ENCODE results near the gene DCDC2C. TPM values are rescaled to one million over a fixed set of nuclear protein-coding genes. Genes with fewer than 3 reads are reported as not detected.

Gene DCDC2C
- total RNA-seq, 1 experiment from 2014 or later: not detected

- ATAC-seq (no peak), DNase-seq (ENCODE audit: low read depth, low spot score) (no peak)
- intact Hi-C loops (cut with micrococcal nuclease; ENCODE audit: unreplicated experiment): no loop called here
- CTCF ChIA-PET: no interaction called here
- H3K4me3 ChIP-seq (ENCODE audit: low read depth in 2 of 2, low read length in 2 of 2): no peak overlapping the region
- no peaks in the 10 kb centered on the region for H3K4me1 ChIP-seq (ENCODE audit: control insufficient read depth, insufficient read depth, low read length)
- no peaks in the 10 kb centered on the region for H3K36me3 ChIP-seq (ENCODE audit: control insufficient read depth, insufficient read depth, low read length)
- in situ Hi-C loops (cut with HindIII; ENCODE audit: low pct_unique_long_range_greater_than_20kb, low sequenced_read_pairs): no loop called here
- no peaks in the 10 kb centered on the region for H3K9me3 ChIP-seq (ENCODE audit: control insufficient read depth, insufficient read depth, low read depth, low read length)
- TF ChIP-seq REST (IDR thresholded peaks at IDR 0.05; ENCODE audit: insufficient read depth in 1 of 2, low read depth in 2 of 2, low read length in 1 of 2): no peak
- no peak for TF ChIP-seq SIN3A (IDR thresholded peaks at IDR 0.05; ENCODE audit: borderline replicate concordance, insufficient read depth, low read depth, low read length)
- TF ChIP-seq CTCF (IDR thresholded peaks at IDR 0.05): no peak
- no peak for TF ChIP-seq TCF7L2 (IDR thresholded peaks at IDR 0.05; ENCODE audit: low read depth, low read length)
- no peak for TF ChIP-seq POLR2AphosphoS5 (IDR thresholded peaks at IDR 0.05; ENCODE audit: low read depth, low read length)
- no TSS peak for BruUV-seq (replicated peaks)
- no peak overlapping the region for H3K27ac ChIP-seq (ENCODE audit: low read length)
- POLR2A ChIA-PET: no interaction called here
- no peaks in the 10 kb centered on the region for H3K27me3 ChIP-seq (ENCODE audit: control insufficient read depth, insufficient read depth, low read length)
Observed at GRCh38 chr2:3857576-3857975, 154.2 kb downstream of the DCDC2C start.

GRCh38 chr2:3864943-3865865, 161.8 kb downstream of the DCDC2C start:
- DNase-seq (ENCODE audit: low read depth, low spot score) (no peak), ATAC-seq (0 out of 2 replicates have a peak, but pooled peaks have one; percentile 30)
- no peaks in the 10 kb centered on the region for H3K36me3 ChIP-seq (ENCODE audit: control insufficient read depth, insufficient read depth, low read length)
- H3K27me3 ChIP-seq (ENCODE audit: control insufficient read depth, insufficient read depth, low read length): no peaks in the 10 kb centered on the region
- ChIA-PET CTCF (no interaction called here), POLR2A (no interaction called here)
- no peak overlapping the region for H3K4me3 ChIP-seq (ENCODE audit: low read depth in 2 of 2, low read length in 2 of 2)
- BruUV-seq (replicated peaks): no TSS peak
- in situ Hi-C loops (cut with HindIII; ENCODE audit: low pct_unique_long_range_greater_than_20kb, low sequenced_read_pairs) (no loop called here), intact Hi-C loops (cut with micrococcal nuclease; ENCODE audit: unreplicated experiment) (no loop called here)
- no peaks in the 10 kb centered on the region for H3K9me3 ChIP-seq (ENCODE audit: control insufficient read depth, insufficient read depth, low read depth, low read length)
- no peak overlapping the region for H3K27ac ChIP-seq (ENCODE audit: low read length)
- no peaks in the 10 kb centered on the region for H3K4me1 ChIP-seq (ENCODE audit: control insufficient read depth, insufficient read depth, low read length)
- TF ChIP-seq POLR2AphosphoS5 (IDR thresholded peaks at IDR 0.05; ENCODE audit: low read depth, low read length) (no peak), TCF7L2 (IDR thresholded peaks at IDR 0.05; ENCODE audit: low read depth, low read length) (no peak), CTCF (IDR thresholded peaks at IDR 0.05) (no peak), SIN3A (IDR thresholded peaks at IDR 0.05; ENCODE audit: borderline replicate concordance, insufficient read depth, low read depth, low read length) (no peak), REST (IDR thresholded peaks at IDR 0.05; ENCODE audit: insufficient read depth in 1 of 2, low read depth in 2 of 2, low read length in 1 of 2) (no peak)

All from Panc1 (cell line).